Calu3 (cell line): Measurements from ENCODE around the gene REPS2. TPM values are rescaled to one million over a fixed set of nuclear protein-coding genes. Genes with fewer than 3 reads are reported as not detected.
"Not testable (repeated sequence)": the region's sequence is repeated elsewhere in the genome, so short reads cannot be mapped to it uniquely, and the experiment has no call there.

Experiments used
- BruUV-seq: library from RNA; stranded (reverse); fragments of 400-500 nt; replicated peaks from 2 replicates; lab custom pipeline; 2021; lab: Mats Ljungman, UMichigan
- CTCF ChIA-PET: fragments of 300-600 bp; sonication (Branson Sonifier 250); formaldehyde crosslinking; loops from one replicate; lab custom pipeline; 2022; ENCODE audit warnings: antibody characterized with exemption; lab: Charles Lee
- DNase-seq: peaks from one replicate; pipeline ENCODE4 v3.0.0; 2022
- H3K27ac Mint-ChIP-seq: one replicate; pipeline ENCODE4 v1.8.0; 2022; ENCODE audit warnings: mixed read lengths; ENCODE audit not compliant: unreplicated experiment
- H3K27me3 Mint-ChIP-seq: one replicate; pipeline ENCODE4 v1.8.0; 2022; ENCODE audit warnings: mixed read lengths; ENCODE audit not compliant: unreplicated experiment
- H3K36me3 Mint-ChIP-seq: one replicate; pipeline ENCODE4 v1.8.0; 2022; ENCODE audit warnings: mild to moderate bottlenecking, moderate library complexity, mixed read lengths; ENCODE audit not compliant: insufficient read depth, unreplicated experiment
- H3K4me1 Mint-ChIP-seq: one replicate; pipeline ENCODE4 v1.8.0; 2022; ENCODE audit warnings: mild to moderate bottlenecking, low read depth, mixed read lengths; ENCODE audit not compliant: unreplicated experiment
- H3K4me3 Mint-ChIP-seq: one replicate; pipeline ENCODE4 v1.8.0; 2022; ENCODE audit warnings: mild to moderate bottlenecking, low read depth, moderate library complexity, mixed read lengths; ENCODE audit not compliant: unreplicated experiment
- H3K9me3 Mint-ChIP-seq: one replicate; pipeline ENCODE4 v1.8.0; 2022; ENCODE audit warnings: low read depth, mixed read lengths; ENCODE audit not compliant: unreplicated experiment
- CTCF ChIP-seq: fragments of 200-600 bp; IDR thresholded peaks from one replicate; pipeline ENCODE4 v1.8.0; 2022; ENCODE audit warnings: antibody characterized with exemption; ENCODE audit not compliant: unreplicated experiment
- intact Hi-C: fragments of 100-400 bp; cut with micrococcal nuclease; formaldehyde crosslinking; loops from one replicate; pipeline ENCODE4 v1.10.0; 2022; ENCODE audit not compliant: unreplicated experiment
- total RNA-seq: library from RNA; stranded (reverse); gene quantifications from 2 replicates; pipeline ENCODE4 v1.2.3, GENCODE V29; 2022

Gene REPS2
- total RNA-seq, 1 experiment from 2014 or later: 14.5 TPM

GRCh38 chrX:16963216-16963615, 16.8 kb downstream of the REPS2 start:
- Mint-ChIP-seq H3K9me3 (no peaks in the 10 kb centered on the region), H3K4me3 (no peak overlapping the region), H3K36me3 (no peaks in the 10 kb centered on the region), H3K4me1 (peaks cover 9% of the 10 kb centered on the region), H3K27ac (no peak overlapping the region), H3K27me3 (no peaks in the 10 kb centered on the region)
- BruUV-seq: no TSS peak
- no peak for DNase-seq
- intact Hi-C loops: no loop called here
- no peak for TF ChIP-seq CTCF
- CTCF ChIA-PET: no interaction called here

- H3K27me3 Mint-ChIP-seq, H3K27ac Mint-ChIP-seq, BruUV-seq, CTCF ChIA-PET, DNase-seq, H3K9me3 Mint-ChIP-seq, intact Hi-C loops, H3K36me3 Mint-ChIP-seq, H3K4me3 Mint-ChIP-seq, H3K4me1 Mint-ChIP-seq: not testable (repeated sequence)
These were observed 18.5 kb downstream of the REPS2 start for GRCh38 chrX:16964976-16965375.

DNA sequence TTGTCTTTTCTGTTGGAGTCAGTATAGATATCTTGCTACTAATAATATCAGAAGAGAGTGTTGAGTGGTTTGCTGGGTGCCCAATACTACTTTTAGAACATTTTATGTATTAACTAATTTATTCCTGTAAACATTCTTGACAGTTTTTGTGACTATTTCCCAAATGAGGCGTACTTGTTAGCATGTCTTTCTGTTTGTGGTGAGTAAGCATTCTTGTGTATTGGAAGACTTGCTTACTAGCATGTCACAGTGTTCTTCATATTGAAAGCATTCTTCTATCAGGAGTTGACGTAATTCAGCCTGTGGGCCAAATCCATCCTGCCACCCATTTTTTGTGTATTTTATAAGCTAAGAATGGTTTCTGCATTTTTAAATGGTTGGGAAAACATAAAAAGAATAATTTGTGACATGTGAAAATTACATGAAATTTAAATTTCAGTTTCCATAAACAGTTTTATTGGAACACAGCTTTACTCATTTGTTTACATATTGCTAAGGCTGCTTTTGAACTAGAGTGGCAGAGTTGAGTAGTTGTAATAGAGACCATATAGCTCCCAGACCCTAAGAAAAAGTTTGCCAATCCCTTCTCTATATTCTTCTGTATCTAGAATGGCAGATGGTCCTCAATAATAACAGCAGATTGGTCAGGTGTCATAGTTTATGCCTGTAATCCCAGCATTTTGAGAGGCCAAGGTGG, 20.4 kb downstream of the REPS2 start:
- CTCF ChIA-PET: interaction anchor here (0.5 kb wide), 1 partner anchor 11 kb away, joined by 9 read pairs; no protein-coding TSS in a partner anchor
- H3K27ac Mint-ChIP-seq: no peak overlapping the region
- BruUV-seq: no TSS peak

DNA sequence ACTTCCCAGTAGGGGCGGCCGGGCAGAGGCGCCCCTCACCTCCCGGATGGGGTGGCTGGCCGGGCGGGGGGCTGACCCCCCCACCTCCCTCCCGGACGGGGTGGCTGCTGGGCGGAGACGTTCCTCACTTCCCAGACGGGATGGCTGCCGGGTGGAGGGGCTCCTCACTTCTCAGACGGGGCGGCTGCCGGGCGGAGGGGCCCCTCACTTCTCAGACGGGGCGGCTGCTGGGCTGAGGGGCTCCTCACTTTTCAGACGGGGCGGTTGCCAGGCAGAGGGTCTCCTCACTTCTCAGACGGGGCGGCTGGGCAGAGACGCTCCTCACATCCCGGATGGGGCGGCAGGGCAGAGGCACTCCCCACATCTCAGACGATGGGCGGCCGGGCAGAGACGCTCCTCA, 22.3 kb downstream of the REPS2 start:
- BruUV-seq, H3K27ac Mint-ChIP-seq, intact Hi-C loops, H3K27me3 Mint-ChIP-seq, H3K36me3 Mint-ChIP-seq, DNase-seq, H3K4me3 Mint-ChIP-seq, CTCF ChIA-PET, H3K9me3 Mint-ChIP-seq: not testable (repeated sequence)
- H3K4me1 Mint-ChIP-seq: peaks cover 22% of the 10 kb centered on the region

More for the DNA sequence above, 20.4 kb downstream of the REPS2 start:
- DNase-seq: no peak
- Mint-ChIP-seq H3K4me3 (no peak overlapping the region), H3K9me3 (peaks cover 2% of the 10 kb centered on the region), H3K4me1 (peaks cover 25% of the 10 kb centered on the region), H3K27me3 (no peaks in the 10 kb centered on the region), H3K36me3 (no peaks in the 10 kb centered on the region)
- no peak for TF ChIP-seq CTCF
- intact Hi-C loops: no loop called here

DNA sequence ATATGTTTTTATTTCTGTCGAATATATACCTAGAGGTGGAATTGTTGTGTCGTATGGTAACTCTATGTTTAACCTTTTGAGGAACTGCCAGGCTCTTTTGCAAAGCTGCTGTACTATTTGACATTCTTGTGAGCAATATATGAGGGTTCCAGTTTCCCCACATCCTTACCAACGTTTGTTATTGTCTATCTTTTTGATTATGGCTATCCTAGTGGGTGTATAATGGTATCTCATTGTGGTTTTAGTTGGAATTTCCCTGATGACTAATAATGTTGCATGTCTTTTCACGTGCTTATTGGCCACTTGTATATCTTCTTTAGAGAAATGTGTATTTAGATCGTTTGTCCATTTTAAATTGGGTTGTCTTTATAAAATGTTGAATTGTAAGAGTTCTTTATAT, 24.5 kb downstream of the REPS2 start:
- intact Hi-C loops: no loop called here
- H3K4me3 Mint-ChIP-seq: no peak overlapping the region
- CTCF ChIA-PET: no interaction called here
- H3K9me3 Mint-ChIP-seq: peaks cover 2% of the 10 kb centered on the region
- H3K36me3 Mint-ChIP-seq: no peaks in the 10 kb centered on the region
- TF ChIP-seq CTCF: no peak
- DNase-seq: no peak
- H3K4me1 Mint-ChIP-seq: peaks cover 20% of the 10 kb centered on the region
- peak overlapping the region; percentile 71 for H3K27ac Mint-ChIP-seq
- H3K27me3 Mint-ChIP-seq: no peaks in the 10 kb centered on the region
- no TSS peak for BruUV-seq
